ENCODE data around the gene C18orf54. TPM values are rescaled to one million over a fixed set of nuclear protein-coding genes. Genes with fewer than 3 reads are reported as not detected.
"Not testable (repeated sequence)": the region's sequence is repeated elsewhere in the genome, so short reads cannot be mapped to it uniquely, and the experiment has no call there.

Gene C18orf54
- total RNA-seq, 2 donors from 2014 or later, result 0.68 to 2.0 TPM

GRCh38 chr18:54382733-54383252 is 25.1 kb downstream of the C18orf54 start:
- DNase-seq (no peak), ATAC-seq (no peak)
- intact Hi-C loops (cut with DNase I), result no loop called here

DNA sequence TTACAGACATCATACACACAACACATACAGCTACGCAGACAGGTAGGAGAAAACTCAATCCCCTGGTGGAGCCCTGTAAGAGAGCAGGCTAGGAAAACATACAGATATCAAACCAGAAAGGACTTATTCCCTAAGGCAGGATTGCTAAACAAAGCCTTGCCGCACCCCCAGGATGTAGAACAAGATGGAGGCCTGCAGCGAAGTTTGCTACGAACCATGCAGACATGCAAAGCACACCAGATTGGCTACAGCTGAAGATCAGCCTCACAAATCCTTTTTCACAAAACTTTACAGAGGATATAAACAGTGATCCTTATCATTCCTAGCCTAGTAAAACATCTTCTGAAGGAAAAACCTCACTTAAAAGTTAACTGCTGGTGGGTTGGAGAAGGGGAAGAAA is 28.3 kb downstream of the C18orf54 start:
- intact Hi-C loops (cut with DNase I), result no loop called here
- ATAC-seq (no peak), DNase-seq (no peak)

- DNase-seq; ATAC-seq; intact Hi-C loops (cut with DNase I): not testable (repeated sequence)
These were observed 29.2 kb downstream of the C18orf54 start for GRCh38 chr18:54386800-54387495.

- DNase-seq (no peak), ATAC-seq (no peak)
- intact Hi-C loops (cut with DNase I), result no loop called here
These were observed 29.9 kb downstream of the C18orf54 start for GRCh38 chr18:54387631-54388030.

- peak in 1 of 2 donors; percentile 51 for ATAC-seq
- peak; percentile 18 for DNase-seq
- intact Hi-C loops (cut with DNase I), result no loop called here
These were observed 30.8 kb downstream of the C18orf54 start for GRCh38 chr18:54388203-54389142.

GRCh38 chr18:54389143-54389505 is 31.4 kb downstream of the C18orf54 start:
- DNase-seq (no peak), ATAC-seq (no peak)
- intact Hi-C loops (cut with DNase I), result no loop called here

DNA sequence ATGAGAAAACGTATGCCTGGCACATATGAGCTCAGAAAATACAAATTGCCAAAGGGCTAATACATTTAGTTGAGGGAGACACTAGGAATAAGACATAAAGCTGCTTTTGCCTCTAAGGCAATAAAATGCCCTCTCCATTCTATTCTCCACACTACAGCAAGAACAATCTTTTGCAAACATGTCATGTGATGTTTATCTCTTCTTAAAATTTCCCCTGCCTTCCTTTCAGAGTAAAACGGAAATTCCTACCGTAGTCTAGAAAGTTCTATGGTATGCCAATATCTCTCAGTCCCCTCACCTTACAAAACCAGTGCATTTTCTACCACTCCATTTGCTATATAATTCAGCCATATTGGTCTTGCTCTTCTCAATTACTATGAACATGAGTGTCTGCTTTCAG is 33.1 kb downstream of the C18orf54 start:
- ATAC-seq, result no peak
- DNase-seq, result no peak
- intact Hi-C loops (cut with DNase I), result loop anchor here in 1 of 2 donors (5.0 kb wide), 1 partner anchor 281 kb away; no protein-coding TSS in a partner anchor

- intact Hi-C loops (cut with DNase I), result loop anchor here in 1 of 2 donors (5.0 kb wide), 1 partner anchor 280 kb away; no protein-coding TSS in a partner anchor
- DNase-seq, result no peak
- peak in 1 of 2 donors; percentile 47 for ATAC-seq
These were observed 34.9 kb downstream of the C18orf54 start for GRCh38 chr18:54392543-54393023.

- intact Hi-C loops (cut with DNase I), result loop anchor here in 1 of 2 donors (5.0 kb wide), 1 partner anchor 279 kb away; no protein-coding TSS in a partner anchor
- ATAC-seq, result no peak
- DNase-seq, result no peak
These were observed 36.1 kb downstream of the C18orf54 start for GRCh38 chr18:54393648-54394294.

- ATAC-seq, result no peak
- intact Hi-C loops (cut with DNase I), result no loop called here
- no peak for DNase-seq
These were observed 39.1 kb downstream of the C18orf54 start for GRCh38 chr18:54396760-54397159.

DNA sequence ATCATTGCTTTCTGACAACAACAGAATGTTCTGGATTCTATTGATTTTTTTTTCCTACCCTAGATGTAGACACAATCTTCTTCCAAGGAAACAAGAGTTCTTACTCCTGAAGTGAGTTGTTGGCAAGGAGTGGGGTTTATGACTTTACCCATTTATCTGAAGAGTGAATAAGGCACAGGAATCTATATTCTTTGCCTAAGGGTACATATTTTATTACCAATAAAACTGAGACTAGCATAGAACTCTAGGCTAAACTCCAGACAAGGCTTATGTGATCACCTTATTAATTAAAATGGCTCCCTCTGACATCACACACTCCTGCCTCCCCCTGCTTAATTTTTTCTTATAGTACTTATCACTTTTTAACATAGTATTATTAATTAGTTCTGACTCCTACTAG is 47.6 kb downstream of the C18orf54 start:
- ATAC-seq, result no peak
- DNase-seq, result no peak

DNA sequence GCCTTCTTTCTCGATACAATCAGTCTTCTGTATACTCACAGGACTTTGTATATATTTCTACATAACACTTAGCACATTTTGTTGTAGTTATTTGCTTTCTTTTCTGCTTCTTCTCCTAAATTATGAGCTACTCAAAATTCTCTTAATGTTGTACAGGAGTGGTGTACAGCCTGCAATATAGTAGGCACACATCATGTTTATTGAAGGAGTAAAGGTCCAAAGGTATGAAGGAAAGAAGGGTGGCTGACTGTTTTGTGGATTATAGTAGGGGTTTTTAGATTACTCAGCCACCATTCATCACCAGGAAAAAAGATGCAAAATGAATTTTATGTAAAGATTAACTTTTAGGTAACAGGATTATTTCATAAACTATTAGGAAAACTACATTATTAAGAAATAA is 54.1 kb downstream of the C18orf54 start:
- DNase-seq, result no peak

More for the DNA sequence above, 47.6 kb downstream of the C18orf54 start:
- intact Hi-C loops (cut with DNase I), result no loop called here

GRCh38 chr18:54415086-54415485 is 57.4 kb downstream of the C18orf54 start:
- ATAC-seq (no peak), DNase-seq (no peak)

More for the DNA sequence above, 54.1 kb downstream of the C18orf54 start:
- ATAC-seq, result no peak
- intact Hi-C loops (cut with DNase I), result no loop called here

GRCh38 chr18:54416436-54416835 is 58.7 kb downstream of the C18orf54 start:
- no peak for DNase-seq
- intact Hi-C loops (cut with DNase I), result no loop called here
- ATAC-seq, result peak; percentile 30 to 81

More at GRCh38 chr18:54415086-54415485, 57.4 kb downstream of the C18orf54 start:
- intact Hi-C loops (cut with DNase I), result no loop called here

- ATAC-seq, result no peak
- no peak for DNase-seq
- intact Hi-C loops (cut with DNase I), result no loop called here
These were observed 66.1 kb downstream of the C18orf54 start for GRCh38 chr18:54423831-54424230.

GRCh38 chr18:54426085-54426665 is 68.5 kb downstream of the C18orf54 start:
- intact Hi-C loops (cut with DNase I), result no loop called here
- DNase-seq (no peak), ATAC-seq (no peak)

Data from left cardiac atrium (tissue), 4 donors.